ENCODE data around the gene MST1.

MST1 gene

GRCh38 chr3:49653621-49654020, 35.7 kb downstream of the MST1 start:
- Histone ChIP-seq H4K91ac (ENCODE audit: low read depth, low read length, poor library complexity) (no peak overlapping the region), H2AFZ (ENCODE audit: low read length) (no peak overlapping the region), H2BK15ac (ENCODE audit: low read length) (no peak overlapping the region), H3K4ac (ENCODE audit: low read length) (no peak overlapping the region), H3K27ac (replicated peaks; ENCODE audit: low read length) (no peak overlapping the region), H3K4me1 (ENCODE audit: control insufficient read depth in 2 of 2, insufficient read depth in 1 of 2, low read depth in 1 of 2, low read length in 2 of 2) (peaks cover 0 to 2% of the 10 kb centered on the region in 2 donors), H3K14ac (ENCODE audit: low read length) (peak overlapping the region; percentile 71), H3K4me2 (ENCODE audit: insufficient read depth, low read length, poor library complexity, severe bottlenecking) (no peak overlapping the region), H3K9me3 (replicated peaks in 1 of 2; ENCODE audit: control insufficient read depth in 2 of 2, insufficient read depth in 1 of 2, low read depth in 1 of 2, low read length in 2 of 2) (no peaks in the 10 kb centered on the region), H3K23ac (ENCODE audit: low read depth, low read length, poor library complexity) (peak overlapping the region; percentile 65), H3K79me1 (ENCODE audit: low read depth, low read length) (peaks cover 2% of the 10 kb centered on the region), H2BK120ac (ENCODE audit: low read depth, low read length) (no peak overlapping the region), H2BK5ac (ENCODE audit: low read length) (peak overlapping the region; percentile 24), H3K36me3 (replicated peaks in 1 of 2; ENCODE audit: control insufficient read depth in 2 of 2, insufficient read depth in 2 of 2, low read length in 2 of 2) (peaks cover 0 to 43% of the 10 kb centered on the region in 2 donors), H2BK12ac (ENCODE audit: low read length) (no peak overlapping the region), H3K4me3 (ENCODE audit: low read length in 2 of 2) (no peak overlapping the region), H4K8ac (ENCODE audit: low read depth, low read length) (no peak overlapping the region), H2AK5ac (ENCODE audit: low read depth, low read length) (no peak overlapping the region), H3K18ac (ENCODE audit: low read length) (peak overlapping the region; percentile 57), H3K9ac (ENCODE audit: low read depth, low read length, poor library complexity) (no peak overlapping the region), H3K27me3 (ENCODE audit: control insufficient read depth in 3 of 3, insufficient read depth in 3 of 3, low read depth in 1 of 3, low read length in 3 of 3) (no peaks in the 10 kb centered on the region)
- no peak for DNase-seq (ENCODE audit: low spot score)
- WGBS, 2 donors (ENCODE audit: extremely low coverage in 2 of 2, insufficient read length in 2 of 2, insufficient replicate concordance in 1 of 2): no CpG with 5 or more reads among the region's 8 CpGs

GRCh38 chr3:49652903-49653415, 36.3 kb downstream of the MST1 start:
- H3K27ac ChIP-seq (replicated peaks; ENCODE audit: low read length): no peak overlapping the region
- peaks cover 2% of the 10 kb centered on the region for H3K79me1 ChIP-seq (ENCODE audit: low read depth, low read length)
- no peak overlapping the region for H2AK5ac ChIP-seq (ENCODE audit: low read depth, low read length)
- no peak overlapping the region for H3K23ac ChIP-seq (ENCODE audit: low read depth, low read length, poor library complexity)
- no peak overlapping the region for H2AFZ ChIP-seq (ENCODE audit: low read length)
- no peak overlapping the region for H4K91ac ChIP-seq (ENCODE audit: low read depth, low read length, poor library complexity)
- no peak overlapping the region for H3K4ac ChIP-seq (ENCODE audit: low read length)
- H3K9me3 ChIP-seq (replicated peaks in 1 of 2; ENCODE audit: control insufficient read depth in 2 of 2, insufficient read depth in 1 of 2, low read depth in 1 of 2, low read length in 2 of 2): no peaks in the 10 kb centered on the region
- H3K14ac ChIP-seq (ENCODE audit: low read length): no peak overlapping the region
- no peak overlapping the region for H3K4me3 ChIP-seq (ENCODE audit: low read length in 2 of 2)
- H2BK15ac ChIP-seq (ENCODE audit: low read length): no peak overlapping the region
- no peak overlapping the region for H2BK5ac ChIP-seq (ENCODE audit: low read length)
- H3K4me2 ChIP-seq (ENCODE audit: insufficient read depth, low read length, poor library complexity, severe bottlenecking): no peak overlapping the region
- peaks cover 0 to 43% of the 10 kb centered on the region in 2 donors for H3K36me3 ChIP-seq (replicated peaks in 1 of 2; ENCODE audit: control insufficient read depth in 2 of 2, insufficient read depth in 2 of 2, low read length in 2 of 2)
- peak overlapping the region; percentile 30 for H3K9ac ChIP-seq (ENCODE audit: low read depth, low read length, poor library complexity)
- H3K18ac ChIP-seq (ENCODE audit: low read length): no peak overlapping the region
- no peak overlapping the region for H4K8ac ChIP-seq (ENCODE audit: low read depth, low read length)
- DNase-seq (ENCODE audit: low spot score): no peak
- H3K4me1 ChIP-seq (ENCODE audit: control insufficient read depth in 2 of 2, insufficient read depth in 1 of 2, low read depth in 1 of 2, low read length in 2 of 2): peaks cover 0 to 2% of the 10 kb centered on the region in 2 donors
- no peaks in the 10 kb centered on the region for H3K27me3 ChIP-seq (ENCODE audit: control insufficient read depth in 3 of 3, insufficient read depth in 3 of 3, low read depth in 1 of 3, low read length in 3 of 3)
- no CpG with 5 or more reads among the region's 21 CpGs for WGBS, 2 donors (ENCODE audit: extremely low coverage in 2 of 2, insufficient read length in 2 of 2, insufficient replicate concordance in 1 of 2)
- H2BK12ac ChIP-seq (ENCODE audit: low read length): no peak overlapping the region
- H2BK120ac ChIP-seq (ENCODE audit: low read depth, low read length): no peak overlapping the region

GRCh38 chr3:49652218-49652902, 36.9 kb downstream of the MST1 start:
- peak overlapping the region; percentile 74 for H2AK5ac ChIP-seq (ENCODE audit: low read depth, low read length)
- peaks cover 0 to 43% of the 10 kb centered on the region in 2 donors for H3K36me3 ChIP-seq (replicated peaks in 1 of 2; ENCODE audit: control insufficient read depth in 2 of 2, insufficient read depth in 2 of 2, low read length in 2 of 2)
- H3K18ac ChIP-seq (ENCODE audit: low read length): peak overlapping the region; percentile 48
- no peaks in the 10 kb centered on the region for H3K9me3 ChIP-seq (replicated peaks in 1 of 2; ENCODE audit: control insufficient read depth in 2 of 2, insufficient read depth in 1 of 2, low read depth in 1 of 2, low read length in 2 of 2)
- peak overlapping the region; percentile 58 for H2BK15ac ChIP-seq (ENCODE audit: low read length)
- H4K91ac ChIP-seq (ENCODE audit: low read depth, low read length, poor library complexity): no peak overlapping the region
- H2BK120ac ChIP-seq (ENCODE audit: low read depth, low read length): no peak overlapping the region
- H2AFZ ChIP-seq (ENCODE audit: low read length): no peak overlapping the region
- H3K79me1 ChIP-seq (ENCODE audit: low read depth, low read length): peaks cover 2% of the 10 kb centered on the region
- H2BK5ac ChIP-seq (ENCODE audit: low read length): no peak overlapping the region
- H4K8ac ChIP-seq (ENCODE audit: low read depth, low read length): no peak overlapping the region
- peak overlapping the region; percentile 30 for H3K9ac ChIP-seq (ENCODE audit: low read depth, low read length, poor library complexity)
- H3K4me1 ChIP-seq (ENCODE audit: control insufficient read depth in 2 of 2, insufficient read depth in 1 of 2, low read depth in 1 of 2, low read length in 2 of 2): peaks cover 0 to 2% of the 10 kb centered on the region in 2 donors
- H3K4me3 ChIP-seq (ENCODE audit: low read length in 2 of 2): no peak overlapping the region
- H3K4ac ChIP-seq (ENCODE audit: low read length): no peak overlapping the region
- H3K14ac ChIP-seq (ENCODE audit: low read length): no peak overlapping the region
- H3K27me3 ChIP-seq (ENCODE audit: control insufficient read depth in 3 of 3, insufficient read depth in 3 of 3, low read depth in 1 of 3, low read length in 3 of 3): no peaks in the 10 kb centered on the region
- H3K27ac ChIP-seq (replicated peaks; ENCODE audit: low read length): no peak overlapping the region
- no peak overlapping the region for H3K4me2 ChIP-seq (ENCODE audit: insufficient read depth, low read length, poor library complexity, severe bottlenecking)
- no CpG with 5 or more reads among the region's 36 CpGs for WGBS, 2 donors (ENCODE audit: extremely low coverage in 2 of 2, insufficient read length in 2 of 2, insufficient replicate concordance in 1 of 2)
- H2BK12ac ChIP-seq (ENCODE audit: low read length): no peak overlapping the region
- no peak for DNase-seq (ENCODE audit: low spot score)
- peak overlapping the region; percentile 43 for H3K23ac ChIP-seq (ENCODE audit: low read depth, low read length, poor library complexity)

GRCh38 chr3:49650637-49651036, 38.6 kb downstream of the MST1 start:
- no peak overlapping the region for H3K27ac ChIP-seq (replicated peaks; ENCODE audit: low read length)
- no peak overlapping the region for H2BK120ac ChIP-seq (ENCODE audit: low read depth, low read length)
- no peaks in the 10 kb centered on the region for H3K9me3 ChIP-seq (replicated peaks in 1 of 2; ENCODE audit: control insufficient read depth in 2 of 2, insufficient read depth in 1 of 2, low read depth in 1 of 2, low read length in 2 of 2)
- peak overlapping the region; percentile 56 for H2BK15ac ChIP-seq (ENCODE audit: low read length)
- no peak overlapping the region for H2AK5ac ChIP-seq (ENCODE audit: low read depth, low read length)
- H2BK5ac ChIP-seq (ENCODE audit: low read length): no peak overlapping the region
- peak overlapping the region; percentile 48 for H3K18ac ChIP-seq (ENCODE audit: low read length)
- H2AFZ ChIP-seq (ENCODE audit: low read length): no peak overlapping the region
- H3K27me3 ChIP-seq (ENCODE audit: control insufficient read depth in 3 of 3, insufficient read depth in 3 of 3, low read depth in 1 of 3, low read length in 3 of 3): no peaks in the 10 kb centered on the region
- no peak overlapping the region for H3K23ac ChIP-seq (ENCODE audit: low read depth, low read length, poor library complexity)
- H3K4me1 ChIP-seq (ENCODE audit: control insufficient read depth in 2 of 2, insufficient read depth in 1 of 2, low read depth in 1 of 2, low read length in 2 of 2): peaks cover 0 to 2% of the 10 kb centered on the region in 2 donors
- H4K91ac ChIP-seq (ENCODE audit: low read depth, low read length, poor library complexity): no peak overlapping the region
- WGBS, 2 donors (ENCODE audit: extremely low coverage in 2 of 2, insufficient read length in 2 of 2, insufficient replicate concordance in 1 of 2): no CpG with 5 or more reads among the region's 8 CpGs
- no peak overlapping the region for H4K8ac ChIP-seq (ENCODE audit: low read depth, low read length)
- peaks cover 2% of the 10 kb centered on the region for H3K79me1 ChIP-seq (ENCODE audit: low read depth, low read length)
- no peak overlapping the region for H3K14ac ChIP-seq (ENCODE audit: low read length)
- no peak overlapping the region for H3K4me3 ChIP-seq (ENCODE audit: low read length in 2 of 2)
- no peak overlapping the region for H2BK12ac ChIP-seq (ENCODE audit: low read length)
- DNase-seq (ENCODE audit: low spot score): no peak
- H3K9ac ChIP-seq (ENCODE audit: low read depth, low read length, poor library complexity): no peak overlapping the region
- no peak overlapping the region for H3K4ac ChIP-seq (ENCODE audit: low read length)
- H3K36me3 ChIP-seq (replicated peaks in 1 of 2; ENCODE audit: control insufficient read depth in 2 of 2, insufficient read depth in 2 of 2, low read length in 2 of 2): peaks cover 0 to 41% of the 10 kb centered on the region in 2 donors
- no peak overlapping the region for H3K4me2 ChIP-seq (ENCODE audit: insufficient read depth, low read length, poor library complexity, severe bottlenecking)

Data from neuronal stem cell (in vitro differentiated cells).